HL-60 (cell line): ENCODE results near the gene NRIP1.

Experiments used
- DNase-seq, 2 experiments: peaks; one replicate each; pipeline ENCODE4 v3.0.0-alpha.2; 2010 to 2020; ENCODE audit warnings: low read depth in 1 of 2, low spot score in 1 of 2
- H3K27ac ChIP-seq: fragments of 250-450 bp; sonication (Bioruptor Pico); replicated peaks from 2 replicates; pipeline ENCODE4 v1.5.1; 2020; ENCODE audit warnings: mild to moderate bottlenecking, moderate library complexity
- H3K27me3 ChIP-seq: fragments of 250-450 bp; sonication (Bioruptor Pico); 2 replicates; pipeline ENCODE4 v1.5.1; 2021; ENCODE audit warnings: mild to moderate bottlenecking, moderate library complexity; ENCODE audit not compliant: insufficient read depth, poor library complexity, severe bottlenecking
- H3K4me3 ChIP-seq: replicated peaks from 2 replicates; pipeline ENCODE4 v1.5.1; 2011; ENCODE audit warnings: mild to moderate bottlenecking, control low read depth, low read length; ENCODE audit not compliant: insufficient read depth
- CTCF ChIP-seq: IDR thresholded peaks from one replicate; pipeline ENCODE4 v1.5.1; 2011; ENCODE audit warnings: low read length, control low read depth, inconsistent platforms; ENCODE audit not compliant: insufficient read depth
- GABPA ChIP-seq: IDR thresholded peaks from 2 replicates; pipeline ENCODE4 v1.6.1; 2012; ENCODE audit warnings: low read depth
- POLR2AphosphoS5 ChIP-seq: IDR thresholded peaks from 2 replicates; pipeline ENCODE4 v1.6.1; 2012; ENCODE audit warnings: low read depth
- REST ChIP-seq: IDR thresholded peaks from 2 replicates; pipeline ENCODE4 v1.6.1; 2012; ENCODE audit warnings: low read depth; ENCODE audit not compliant: insufficient replicate concordance
- SPI1 ChIP-seq: IDR thresholded peaks from 2 replicates; pipeline ENCODE4 v1.6.1; 2012; ENCODE audit warnings: low read depth, mild to moderate bottlenecking, borderline replicate concordance

The NRIP1 gene

GRCh38 chr21:15037095-15037899, 27.5 kb downstream of the NRIP1 start:
- Histone ChIP-seq H3K27me3 (no peaks in the 10 kb centered on the region), H3K4me3 (no peak overlapping the region), H3K27ac (no peak overlapping the region)
- no peak for DNase-seq
- TF ChIP-seq GABPA (no peak), CTCF (no peak), REST (no peak), POLR2AphosphoS5 (no peak), SPI1 (no peak)

DNA sequence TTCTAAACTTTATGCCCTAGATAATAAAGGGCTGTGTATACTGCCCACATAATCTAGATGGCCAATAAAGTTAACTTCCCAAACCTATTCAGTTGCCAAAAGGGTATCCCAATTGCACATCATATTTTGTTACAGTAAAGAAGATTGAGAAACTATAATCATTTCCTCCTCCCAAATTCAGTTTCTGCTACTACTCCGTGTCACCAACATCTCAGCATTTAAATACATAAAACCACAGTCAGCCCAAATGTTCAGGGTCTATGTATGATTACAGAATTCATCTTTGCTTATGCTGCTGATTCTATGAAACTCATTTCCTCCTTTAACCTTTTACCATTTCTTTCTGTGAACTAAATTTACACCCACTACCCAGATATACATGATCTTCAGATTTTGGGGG, 28.6 kb downstream of the NRIP1 start:
- H3K27me3 ChIP-seq, result no peaks in the 10 kb centered on the region
- TF ChIP-seq CTCF, result no peak
- TF ChIP-seq SPI1, result no peak
- no peak for TF ChIP-seq POLR2AphosphoS5
- TF ChIP-seq GABPA, result no peak
- no peak for TF ChIP-seq REST
- no peak for DNase-seq
- H3K27ac ChIP-seq, result no peak overlapping the region
- H3K4me3 ChIP-seq, result no peak overlapping the region

GRCh38 chr21:15034126-15034853, 30.5 kb downstream of the NRIP1 start:
- H3K4me3 ChIP-seq, result no peak overlapping the region
- no peak for TF ChIP-seq POLR2AphosphoS5
- no peak for TF ChIP-seq CTCF
- TF ChIP-seq SPI1, result no peak
- no peak for TF ChIP-seq REST
- no peak for TF ChIP-seq GABPA
- DNase-seq, result no peak
- no peaks in the 10 kb centered on the region for H3K27me3 ChIP-seq
- H3K27ac ChIP-seq, result no peak overlapping the region
